ENCODE data around the gene VTN. TPM values are rescaled to one million over a fixed set of nuclear protein-coding genes. Genes with fewer than 3 reads are reported as not detected.

VTN gene
- 13.4 and 19.1 TPM in 2 replicates for total RNA-seq

GRCh38 chr17:28370035-28370743 is at the start of gene VTN:
TSS of gene VTN (minus strand) at chr17:28370307. CDS start at chr17:28370203, 104 bp downstream.

GRCh38 chr17:28405632-28406472 is 35.7 kb upstream of the VTN start, which contains the start of gene SLC46A1:
TSS of gene SLC46A1 (minus strand) at chr17:28406212. CDS start at chr17:28406114, 98 bp downstream.

GRCh38 chr17:28371245-28372202 is 1.4 kb upstream of the VTN start, which contains the start of gene SARM1:
TSS of gene SARM1 (plus strand) at chr17:28371694. CDS start at chr17:28372033, 339 bp downstream.

GRCh38 chr17:28364665-28365363 is 5.3 kb downstream of the VTN start, which contains the start of gene SEBOX:
TSS of gene SEBOX (minus strand) at chr17:28365199. CDS start at chr17:28365151, 48 bp downstream.

GRCh38 chr17:28357061-28357900 is 12.8 kb downstream of the VTN start, which contains the start of gene POLDIP2:
TSS of gene POLDIP2 (minus strand) at chr17:28357527. CDS start at chr17:28357448, 79 bp downstream.

GRCh38 chr17:28335201-28335958 is 34.7 kb downstream of the VTN start, which contains the start of the genes IFT20 and TNFAIP1:
TSS of gene IFT20 (minus strand) at chr17:28335472. CDS start at chr17:28331985, 3,487 bp downstream.
TSS of gene TNFAIP1 (plus strand) at chr17:28335761. CDS start at chr17:28339522, 3,761 bp downstream.

GRCh38 chr17:28318759-28319597 is 51.1 kb downstream of the VTN start, which contains the start of gene TMEM97:
TSS of gene TMEM97 (plus strand) at chr17:28319200. CDS start at chr17:28319240, 40 bp downstream.

Other genes starting within 250 kb of the VTN start
- 25.1 and 31.3 TPM in 2 replicates for gene TMEM97, start 51.1 kb downstream of the VTN start, total RNA-seq
- gene IFT20, start 34.8 kb downstream of the VTN start, total RNA-seq = 73.0 and 75.2 TPM in 2 replicates
- gene TNFAIP1, start 34.5 kb downstream of the VTN start, total RNA-seq = 24.6 and 26.7 TPM in 2 replicates
- 76.9 and 80.8 TPM in 2 replicates for gene POLDIP2, start 12.8 kb downstream of the VTN start, total RNA-seq
- gene SEBOX, start 5.1 kb downstream of the VTN start, total RNA-seq = not detected in 2 replicates
- gene SARM1, start 1.4 kb upstream of the VTN start, total RNA-seq = 6.5 and 10.5 TPM in 2 replicates
- 5.1 and 7.0 TPM in 2 replicates for gene SLC46A1, start 35.9 kb upstream of the VTN start, total RNA-seq
- gene SLC13A2, start 103.3 kb upstream of the VTN start, total RNA-seq = not detected in 2 replicates
- gene FOXN1, start 136.0 kb upstream of the VTN start, total RNA-seq = not detected in 2 replicates
- 24.7 and 33.0 TPM in 2 replicates for gene UNC119, start 182.3 kb upstream of the VTN start, total RNA-seq
- gene PIGS, start 201.2 kb upstream of the VTN start, total RNA-seq = 47.4 and 48.5 TPM in 2 replicates
- 121 and 159 TPM in 2 replicates for gene ALDOC, start 206.6 kb upstream of the VTN start, total RNA-seq
- 4.7 and 5.4 TPM in 2 replicates for gene SPAG5, start 228.7 kb upstream of the VTN start, total RNA-seq
- gene RSKR, start 243.9 kb upstream of the VTN start, total RNA-seq = 4.4 and 4.6 TPM in 2 replicates

Data from smooth muscle cell of bladder (primary cell).